ENCODE data around the gene SPARCL1. TPM values are rescaled to one million over a fixed set of nuclear protein-coding genes. Genes with fewer than 3 reads are reported as not detected.

SPARCL1 gene
- total and polyA plus RNA-seq, 2 of the 13 experiments (the other 11 are each of a cell fraction or from before 2014, with no cell fraction given), result 0.04 TPM; not detected in 1

GRCh38 chr4:87427518-87427868 is 101.7 kb downstream of the SPARCL1 start:
- DNase-seq (ENCODE audit: low spot score), result no peak
- H3K9ac ChIP-seq (ENCODE audit: insufficient read depth, low read depth, low read length), result no peak overlapping the region
- no peak for ATAC-seq
- H4K20me1 ChIP-seq (ENCODE audit: insufficient read depth, low read length), result 0 out of 2 replicates have a peak, but pooled peaks cover 2% of the 10 kb centered on the region
- TF ChIP-seq CHD2 (IDR thresholded peaks at IDR 0.05; ENCODE audit: low read depth, low read length) (no peak), JUNB (CRISPR knock-in tag; IDR thresholded peaks at IDR 0.05; ENCODE audit: borderline replicate concordance) (no peak), FOXK2 (IDR thresholded peaks at IDR 0.05) (no peak), ZNF414 (CRISPR knock-in tag; IDR thresholded peaks at IDR 0.05) (no peak), PRDM10 (CRISPR knock-in tag; IDR thresholded peaks at IDR 0.05; ENCODE audit: low read depth) (no peak), NR0B2 (CRISPR knock-in tag; IDR thresholded peaks at IDR 0.05) (no peak), UBTF (CRISPR knock-in tag; IDR thresholded peaks at IDR 0.05) (no peak), ZNF513 (CRISPR knock-in tag; conservative IDR thresholded peaks at IDR 0.05) (no peak), STAT6 (CRISPR knock-in tag; IDR thresholded peaks at IDR 0.05; ENCODE audit: borderline replicate concordance) (no peak), IKZF4 (CRISPR knock-in tag; IDR thresholded peaks at IDR 0.05; ENCODE audit: borderline replicate concordance, low read depth, not compliant biosample characterization) (no peak)
- no peak overlapping the region for H3K4me3 ChIP-seq (replicated peaks in 1 of 3; ENCODE audit: insufficient read depth in 1 of 3, low read depth in 2 of 3, low read length in 3 of 3)
- peaks cover 61% of the 10 kb centered on the region for H3K79me2 ChIP-seq (ENCODE audit: insufficient read depth, low read length)
- no peaks in the 10 kb centered on the region for H3K36me3 ChIP-seq (replicated peaks in 1 of 2; ENCODE audit: control insufficient read depth in 1 of 2, insufficient read depth in 2 of 2, low read length in 2 of 2)
- H3K27ac ChIP-seq (ENCODE audit: extremely low read length, insufficient read depth, low read length), result no peak overlapping the region
- H2AFZ ChIP-seq (ENCODE audit: low read length), result no peak overlapping the region
- peaks cover 45% of the 10 kb centered on the region for H3K4me1 ChIP-seq (ENCODE audit: insufficient read depth, low read length)
- in situ Hi-C loops (cut with HindIII; ENCODE audit: extremely low pct_ligation_motif_present, low pct_unique_long_range_greater_than_20kb), result no loop called here
- no TSS peak for BruUV-seq (replicated peaks)
- POLR2A ChIA-PET, result interaction anchor here (9.6 kb wide), 1 partner anchor 38 kb away, joined by 172 read pairs; the partner anchor contains the start of gene HSD17B11
- no peak for FAIRE-seq
- CTCF ChIA-PET (ENCODE audit: low intra/inter-chr PET ratio, low total read pairs), result no interaction called here
- peak overlapping the region; percentile 44 for H3K4me2 ChIP-seq (ENCODE audit: low read depth, low read length)
- intact Hi-C loops (cut with micrococcal nuclease; ENCODE audit: unreplicated experiment), result loop anchor here (10.0 kb wide), 1 partner anchor 53 kb away; no protein-coding TSS in a partner anchor
- 52% methylated on average over 1 of the region's 1 CpG for WGBS (ENCODE audit: low lambda C conversion rate)
- no peaks in the 10 kb centered on the region for H3K9me3 ChIP-seq (ENCODE audit: low read length)
- H3K27me3 ChIP-seq (ENCODE audit: control insufficient read depth in 1 of 2, insufficient read depth in 2 of 2, low read length in 2 of 2), result no peaks in the 10 kb centered on the region
